HG02588 (cell line): ENCODE results near the gene NFAT5.
"Not testable (repeated sequence)": the region's sequence is repeated elsewhere in the genome, so short reads cannot be mapped to it uniquely, and the experiment has no call there.

ENCODE experiments used
- ATAC-seq: cut with Tn5 transposase; IDR thresholded peaks from one replicate; pipeline ENCODE4 v1.9.1; 2021; ENCODE audit warnings: mild to moderate bottlenecking, moderate library complexity; ENCODE audit not compliant: unreplicated experiment

The NFAT5 gene

GRCh38 chr16:69637206-69637865 is 71.6 kb downstream of the NFAT5 start:
- not testable (repeated sequence) for ATAC-seq

DNA sequence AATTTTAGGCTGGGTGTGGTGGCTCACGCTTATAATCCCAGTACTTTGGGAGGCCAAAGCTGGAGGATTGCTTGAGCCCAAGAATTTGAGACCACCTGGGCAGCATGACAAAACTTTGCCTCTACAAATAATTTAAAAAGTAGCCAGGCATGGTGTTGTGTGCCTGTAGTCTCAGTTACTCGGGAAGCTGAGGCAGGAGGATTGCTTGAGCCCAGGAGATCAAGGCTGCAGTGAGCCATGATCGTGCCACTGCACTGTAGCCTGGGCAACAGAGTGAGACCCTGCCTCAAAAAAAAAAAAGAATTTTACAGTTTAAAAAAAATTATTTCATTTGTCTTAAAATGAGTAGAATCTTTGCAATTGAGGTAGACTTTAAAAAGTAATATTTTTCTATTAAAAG is 78.2 kb downstream of the NFAT5 start:
- ATAC-seq: not testable (repeated sequence)

DNA sequence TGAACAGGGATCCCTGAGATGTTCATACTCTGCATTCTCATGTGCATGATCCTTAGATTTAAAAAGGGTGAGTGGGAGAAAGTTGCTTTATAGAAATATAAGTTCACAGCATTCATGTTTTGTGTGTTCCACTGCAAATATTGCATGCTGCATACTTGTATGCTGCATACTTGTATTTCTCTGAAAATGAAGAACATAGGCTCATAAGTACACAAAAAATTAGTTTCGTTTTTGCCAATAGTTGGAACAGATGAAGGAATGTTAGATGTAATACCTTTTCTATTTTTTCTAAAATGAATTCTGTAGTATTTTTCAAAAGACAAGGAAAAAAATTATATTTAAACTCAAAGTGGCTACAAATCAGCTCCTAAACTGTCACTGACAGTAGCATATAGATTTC is 79.0 kb downstream of the NFAT5 start:
- no peak for ATAC-seq

- ATAC-seq: no peak
Observed at GRCh38 chr16:69647020-69647419, 81.3 kb downstream of the NFAT5 start.

DNA sequence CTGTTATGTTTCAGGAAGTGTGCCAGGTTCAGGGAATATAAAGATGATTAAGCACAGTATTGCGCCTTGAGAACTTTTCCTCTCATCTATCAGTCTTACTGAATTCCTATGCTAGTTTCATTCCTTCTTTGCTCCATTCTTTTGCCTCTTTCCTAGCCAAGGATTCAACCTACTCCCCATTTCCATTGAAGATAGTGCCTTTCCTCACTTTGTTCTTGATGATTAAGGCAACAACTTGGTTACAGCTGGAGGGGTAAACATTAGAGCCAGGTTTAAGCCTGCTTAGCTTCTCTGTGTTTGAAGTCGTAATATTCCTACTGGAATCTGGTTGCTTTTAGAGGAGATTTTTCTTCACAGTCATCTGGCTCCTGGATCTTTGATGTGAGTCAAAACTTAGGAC is 85.5 kb downstream of the NFAT5 start:
- ATAC-seq: no peak

- ATAC-seq: no peak
Observed at GRCh38 chr16:69654280-69654931, 88.6 kb downstream of the NFAT5 start.

DNA sequence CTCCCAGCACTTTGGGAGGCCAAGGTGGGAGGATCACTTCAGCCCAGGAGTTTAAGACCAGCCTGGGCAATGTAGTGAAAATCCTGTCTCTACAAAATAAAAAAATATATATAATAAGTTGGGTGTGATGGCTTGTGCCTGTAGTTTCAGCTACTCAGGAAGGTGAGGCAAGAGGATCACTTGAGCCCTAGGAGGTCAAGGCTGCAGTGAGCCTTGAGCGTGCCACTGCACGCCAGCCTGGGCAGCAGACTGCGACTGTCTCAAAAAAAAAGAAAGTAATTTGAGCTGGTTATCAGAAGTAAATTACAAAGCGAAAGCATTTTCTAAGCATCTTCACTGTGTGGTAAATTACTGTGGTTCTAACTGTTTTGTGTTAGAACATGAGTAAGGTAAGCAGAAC is 94.4 kb downstream of the NFAT5 start:
- no peak for ATAC-seq

DNA sequence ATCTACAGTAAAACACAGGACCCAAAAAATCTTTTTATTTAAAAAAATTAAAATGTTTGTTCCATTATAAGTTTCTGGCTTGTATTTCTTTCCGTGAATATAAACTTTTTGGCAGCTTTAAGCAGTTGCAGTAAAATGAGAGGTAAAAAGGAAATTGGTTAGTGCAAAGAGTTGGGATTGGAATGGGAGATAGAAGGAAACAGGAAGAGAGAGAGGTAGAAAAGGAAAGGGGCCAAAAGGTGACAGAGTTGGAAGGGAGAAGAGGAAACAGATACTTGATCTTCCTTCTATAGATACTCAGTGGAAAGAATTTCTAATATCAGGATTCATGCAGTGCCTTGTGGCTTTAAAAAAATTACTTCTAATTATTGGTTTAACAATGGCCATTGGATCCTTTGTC is 97.1 kb downstream of the NFAT5 start:
- ATAC-seq: no peak

DNA sequence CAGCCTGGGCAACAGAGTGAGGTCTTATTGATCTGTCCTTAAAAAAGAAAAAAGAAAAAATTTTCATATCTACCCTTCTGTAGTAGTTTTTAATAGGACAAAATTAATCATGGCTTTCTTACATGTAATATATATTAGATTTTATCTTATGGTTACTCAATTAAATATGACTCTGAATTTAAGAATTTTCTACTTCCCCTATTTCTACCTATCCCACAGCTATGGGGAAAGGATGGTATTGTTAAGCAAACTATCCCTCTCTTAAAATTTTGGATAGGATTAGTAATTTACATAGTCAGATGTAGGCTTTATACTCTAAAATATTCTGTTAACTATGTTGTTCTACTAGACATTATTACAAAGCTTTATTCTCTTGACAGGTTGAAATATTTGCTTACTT is 98.1 kb downstream of the NFAT5 start:
- no peak for ATAC-seq

- ATAC-seq: no peak
Observed at GRCh38 chr16:69669577-69669976, 103.8 kb downstream of the NFAT5 start.

DNA sequence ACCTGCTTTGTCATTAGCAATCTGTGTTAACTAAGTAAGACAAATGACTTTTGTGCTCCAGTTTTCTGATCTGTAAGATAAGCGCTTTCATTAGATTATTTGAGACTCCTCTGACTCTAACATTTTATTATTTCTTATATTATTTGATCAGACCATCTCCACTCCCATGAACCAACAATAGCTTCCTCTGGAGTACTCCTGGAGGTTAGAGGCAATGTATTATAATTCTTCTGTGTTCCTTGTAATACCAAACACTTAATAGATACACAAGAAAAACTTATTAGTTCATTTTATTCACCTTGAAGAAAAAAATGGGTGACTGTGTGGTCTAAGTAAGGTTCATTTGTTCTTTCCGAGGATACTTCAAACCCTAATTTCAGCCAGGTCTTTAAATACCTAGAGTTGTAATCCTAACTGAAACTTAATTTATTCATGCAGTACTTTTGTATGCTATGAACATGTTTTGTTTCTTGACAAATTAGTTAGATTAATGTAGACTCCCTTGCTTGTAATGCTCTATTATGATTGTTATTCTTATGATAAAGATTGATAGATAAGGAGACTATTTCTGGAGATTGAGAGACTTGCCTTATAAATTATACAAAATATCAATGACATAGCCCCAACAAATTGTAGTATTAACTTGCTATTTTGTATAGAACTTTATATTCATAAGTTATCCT is 106.7 kb downstream of the NFAT5 start:
- no peak for ATAC-seq

DNA sequence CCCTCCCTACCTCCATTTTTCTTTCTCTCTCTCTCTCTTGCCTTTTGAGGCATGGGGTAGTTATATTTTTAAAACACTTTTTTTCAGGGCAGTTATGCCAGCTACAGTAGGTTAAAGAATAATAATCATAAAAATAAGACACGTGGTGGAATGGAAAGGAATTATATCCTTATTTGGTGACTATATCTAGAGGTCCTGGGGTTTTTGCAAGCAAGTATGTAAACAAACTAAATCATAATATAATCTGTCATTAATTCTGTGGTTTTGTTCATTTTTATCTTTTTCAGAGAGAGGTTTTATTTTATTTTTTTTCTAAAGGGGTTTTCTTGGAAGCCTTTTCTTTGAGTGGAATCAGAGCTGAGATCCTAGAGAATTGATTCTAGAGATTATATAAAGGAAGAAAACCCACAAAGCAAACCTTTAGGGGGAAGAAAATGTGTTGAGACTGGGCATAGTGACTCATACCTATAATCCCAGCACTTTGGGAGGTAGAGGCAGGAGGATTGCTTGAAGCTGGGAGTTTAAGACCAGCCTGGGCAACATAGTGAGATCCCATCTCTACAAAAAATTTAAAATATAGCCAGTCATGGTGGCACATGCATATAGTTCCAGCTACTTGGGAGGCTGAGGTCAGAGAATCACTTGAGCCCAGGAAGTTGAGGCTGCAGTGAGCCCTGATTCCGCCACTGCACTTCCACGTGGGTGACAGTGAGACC is 107.4 kb downstream of the NFAT5 start:
- no peak for ATAC-seq

DNA sequence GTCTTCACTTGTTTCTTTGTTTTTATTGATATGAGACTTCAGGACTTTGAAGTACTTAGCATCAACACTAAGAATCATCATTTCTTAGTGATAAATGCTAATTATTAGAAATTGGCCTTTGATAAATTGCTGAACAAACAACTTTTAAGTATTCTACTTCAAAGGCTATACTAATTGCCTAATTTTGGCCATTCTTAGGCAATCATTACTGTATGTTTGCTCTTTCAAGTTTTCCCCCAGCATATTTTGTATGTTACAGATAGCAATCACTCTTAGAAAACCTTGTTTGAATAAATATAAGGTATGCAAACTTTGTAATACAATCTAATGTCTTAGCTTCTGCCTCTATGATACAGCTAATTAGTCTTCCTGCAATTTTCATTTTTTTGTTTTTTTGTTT is 114.6 kb downstream of the NFAT5 start:
- no peak for ATAC-seq

- no peak for ATAC-seq
Observed at GRCh38 chr16:69688589-69688988, 122.8 kb downstream of the NFAT5 start.

DNA sequence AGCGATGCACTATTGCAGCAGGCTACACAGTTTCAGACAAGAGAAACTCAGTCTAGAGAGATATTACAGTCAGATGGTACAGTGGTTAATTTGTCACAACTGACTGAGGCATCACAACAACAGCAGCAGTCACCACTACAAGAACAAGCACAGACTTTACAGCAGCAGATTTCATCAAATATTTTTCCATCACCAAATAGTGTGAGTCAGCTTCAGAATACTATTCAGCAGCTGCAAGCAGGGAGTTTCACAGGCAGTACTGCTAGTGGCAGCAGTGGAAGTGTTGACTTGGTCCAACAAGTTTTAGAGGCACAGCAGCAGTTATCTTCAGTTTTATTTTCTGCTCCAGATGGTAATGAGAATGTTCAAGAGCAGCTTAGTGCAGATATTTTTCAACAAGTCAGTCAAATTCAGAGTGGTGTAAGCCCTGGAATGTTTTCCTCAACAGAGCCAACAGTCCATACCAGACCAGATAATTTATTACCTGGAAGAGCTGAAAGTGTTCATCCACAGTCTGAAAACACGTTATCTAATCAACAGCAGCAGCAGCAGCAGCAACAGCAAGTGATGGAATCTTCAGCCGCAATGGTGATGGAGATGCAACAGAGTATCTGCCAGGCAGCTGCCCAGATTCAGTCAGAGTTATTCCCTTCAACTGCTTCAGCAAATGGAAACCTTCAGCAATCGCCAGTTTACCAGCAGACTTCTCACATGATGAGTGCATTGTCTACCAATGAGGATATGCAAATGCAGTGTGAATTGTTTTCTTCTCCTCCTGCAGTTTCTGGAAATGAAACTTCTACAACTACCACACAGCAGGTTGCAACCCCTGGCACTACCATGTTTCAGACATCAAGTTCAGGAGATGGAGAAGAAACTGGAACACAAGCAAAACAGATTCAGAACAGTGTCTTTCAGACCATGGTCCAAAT is 126.5 kb downstream of the NFAT5 start:
- no peak for ATAC-seq

- ATAC-seq: no peak
Observed at GRCh38 chr16:69693916-69694315, 128.2 kb downstream of the NFAT5 start.

DNA sequence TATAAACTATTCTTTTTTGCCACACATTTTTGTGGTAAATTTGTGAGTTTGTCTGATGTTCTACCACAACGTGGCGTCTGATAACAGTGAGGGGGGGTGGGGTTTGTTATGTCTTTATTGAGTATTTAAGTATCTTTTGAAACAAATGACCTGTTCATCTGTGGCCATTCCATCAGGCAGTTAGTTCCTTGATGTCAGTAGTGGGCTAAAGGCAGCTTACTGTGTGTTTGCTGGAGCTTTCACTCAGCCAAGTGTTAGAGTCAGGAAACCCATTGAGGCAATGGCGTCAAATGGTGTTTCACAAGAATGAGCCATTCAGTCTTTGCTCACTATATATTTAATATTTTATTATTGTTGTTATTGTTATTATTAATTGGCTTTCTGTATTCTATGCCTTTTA is 132.6 kb downstream of the NFAT5 start:
- no peak for ATAC-seq

DNA sequence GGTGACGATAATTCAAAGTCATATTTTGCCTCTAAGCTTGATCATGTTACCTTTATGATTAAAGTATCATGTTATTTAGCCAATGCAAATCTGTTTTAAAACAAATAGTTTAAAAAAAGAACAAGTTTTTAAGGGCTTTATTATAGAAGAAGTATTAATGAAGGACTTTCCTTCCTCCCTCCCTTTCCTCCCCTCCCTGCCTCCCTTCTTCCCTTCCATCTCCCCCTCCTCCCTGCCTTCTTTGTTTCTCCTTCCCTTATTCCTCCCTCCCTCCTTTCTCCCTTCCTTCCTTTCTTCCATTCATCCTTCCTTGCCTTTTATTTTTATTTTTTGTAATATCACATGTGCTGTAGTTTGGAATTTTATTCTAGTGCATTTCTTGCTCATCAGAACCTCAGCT is 134.1 kb downstream of the NFAT5 start:
- no peak for ATAC-seq

- ATAC-seq: no peak
Observed at GRCh38 chr16:69701452-69701851, 135.7 kb downstream of the NFAT5 start.

DNA sequence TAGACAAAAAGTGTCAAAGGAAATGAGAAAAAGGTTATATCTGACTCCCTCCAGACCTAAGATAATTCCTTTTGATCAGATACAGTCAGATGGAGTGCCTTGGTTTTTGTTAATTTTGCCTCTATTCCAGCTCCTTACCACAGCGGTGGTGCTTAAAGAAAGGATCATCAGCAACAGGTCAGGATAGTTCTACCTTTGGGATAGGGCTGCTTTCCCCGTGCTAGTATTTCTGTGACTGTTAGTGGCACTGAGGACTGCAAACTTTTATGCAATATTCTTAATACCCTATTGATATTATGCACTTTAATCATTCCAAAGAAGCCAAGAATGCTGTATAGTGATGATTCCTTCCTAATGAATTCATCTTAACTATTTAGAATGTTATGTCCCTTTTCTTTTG is 136.1 kb downstream of the NFAT5 start:
- ATAC-seq: no peak

DNA sequence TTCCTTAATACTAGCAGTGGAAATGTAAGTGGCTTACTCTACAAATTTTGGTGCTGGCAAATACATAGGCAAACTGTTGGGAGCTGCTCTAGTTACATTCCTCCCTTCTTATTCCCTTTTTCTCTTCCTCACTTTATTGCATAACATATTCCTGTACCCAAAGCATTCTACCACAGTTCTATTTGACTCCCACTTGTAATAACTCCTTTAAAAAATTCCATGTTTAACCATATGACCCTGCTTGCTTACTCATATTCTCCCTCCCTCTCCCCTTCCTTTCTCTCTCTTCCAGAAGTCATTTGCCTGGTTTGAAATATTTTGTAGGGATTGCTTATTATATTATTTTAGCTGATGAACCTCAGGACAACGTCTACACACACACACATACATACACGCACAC is 137.9 kb downstream of the NFAT5 start:
- no peak for ATAC-seq
